GM18868 (cell line): ENCODE measurements around the gene ALOX5.
"Not testable (repeated sequence)": the region's sequence is repeated elsewhere in the genome, so short reads cannot be mapped to it uniquely, and the experiment has no call there.

Experiments used
- ATAC-seq: cut with Tn5 transposase; IDR thresholded peaks from one replicate; pipeline ENCODE4 v1.9.1; 2021; ENCODE audit warnings: mild to moderate bottlenecking, moderate library complexity; ENCODE audit not compliant: unreplicated experiment

Gene ALOX5

GRCh38 chr10:45403151-45403550, 29.1 kb downstream of the ALOX5 start:
- ATAC-seq, result no peak

GRCh38 chr10:45404087-45404769, 30.2 kb downstream of the ALOX5 start:
- peak; percentile 43 for ATAC-seq

- no peak for ATAC-seq
Observed at GRCh38 chr10:45404770-45405120, 30.7 kb downstream of the ALOX5 start.

GRCh38 chr10:45407542-45407941, 33.5 kb downstream of the ALOX5 start:
- ATAC-seq, result no peak

- no peak for ATAC-seq
Observed at GRCh38 chr10:45408421-45409319, 34.7 kb downstream of the ALOX5 start.

- not testable (repeated sequence) for ATAC-seq
Observed at GRCh38 chr10:45409347-45409746, 35.3 kb downstream of the ALOX5 start.

- ATAC-seq, result no peak
Observed at GRCh38 chr10:45409782-45410181, 35.8 kb downstream of the ALOX5 start.

GRCh38 chr10:45410489-45410806, 36.4 kb downstream of the ALOX5 start:
- ATAC-seq, result no peak

- ATAC-seq, result no peak
Observed at GRCh38 chr10:45410807-45411606, 37.0 kb downstream of the ALOX5 start.

- no peak for ATAC-seq
Observed at GRCh38 chr10:45411607-45411940, 37.6 kb downstream of the ALOX5 start.

- ATAC-seq, result not testable (repeated sequence)
Observed at GRCh38 chr10:45415062-45415461, 41.0 kb downstream of the ALOX5 start.

- ATAC-seq, result no peak
Observed at GRCh38 chr10:45416603-45417002, 42.6 kb downstream of the ALOX5 start.

GRCh38 chr10:45417746-45418145, 43.7 kb downstream of the ALOX5 start:
- no peak for ATAC-seq

GRCh38 chr10:45418417-45418848, 44.4 kb downstream of the ALOX5 start:
- no peak for ATAC-seq

GRCh38 chr10:45418849-45419675, 45.0 kb downstream of the ALOX5 start:
- peak; percentile 51 for ATAC-seq

GRCh38 chr10:45419676-45420025, 45.6 kb downstream of the ALOX5 start:
- ATAC-seq, result peak; percentile 1

GRCh38 chr10:45420453-45421192, 46.6 kb downstream of the ALOX5 start:
- peak; percentile 74 for ATAC-seq

- ATAC-seq, result no peak
Observed at GRCh38 chr10:45421221-45422097, 47.4 kb downstream of the ALOX5 start.

GRCh38 chr10:45422207-45422865, 48.3 kb downstream of the ALOX5 start:
- ATAC-seq, result no peak
